ENCODE measurements around the gene HMCN1. TPM values are rescaled to one million over a fixed set of nuclear protein-coding genes. Genes with fewer than 3 reads are reported as not detected.

The HMCN1 gene
- total and polyA plus RNA-seq, 4 experiments from 2014 or later, result 0.19 to 0.29 TPM; not detected in 2

GRCh38 chr1:185812934-185813333, 78.7 kb downstream of the HMCN1 start:
- H3K4me1 ChIP-seq (ENCODE audit: insufficient read depth, low read length), result no peaks in the 10 kb centered on the region
- no peaks in the 10 kb centered on the region for H3K9me3 ChIP-seq (ENCODE audit: control insufficient read depth in 1 of 2, low read length in 2 of 2)
- H3K36me3 ChIP-seq (ENCODE audit: insufficient read depth, low read length), result no peaks in the 10 kb centered on the region
- no peak overlapping the region for H3K27ac ChIP-seq (ENCODE audit: low read depth, low read length)
- intact Hi-C loops (cut with micrococcal nuclease), result loop anchor here (5.0 kb wide), 1 partner anchor 1174 kb away; no protein-coding TSS in a partner anchor
- Mint-ChIP-seq H3K27me3 (peaks cover 0 to 4% of the 10 kb centered on the region in 2 donors), H3K36me3 (no peaks in the 10 kb centered on the region), H3K4me3 (no peak overlapping the region), H3K9me3 (no peaks in the 10 kb centered on the region), H3K4me1 (peaks cover 0 to 3% (median 1%) of the 10 kb centered on the region in 4 donors), H3K27ac (no peak overlapping the region)
- CTCF ChIA-PET (ENCODE audit: partially characterized antibody), result interaction anchor here (0.6 kb wide), 1 partner anchor 398 kb away, joined by 3 read pairs; no protein-coding TSS in a partner anchor
- no peak overlapping the region for H3K4me3 ChIP-seq (ENCODE audit: low read length in 2 of 2)
- no peak for DNase-seq
- POLR2A ChIA-PET (ENCODE audit: partially characterized antibody), result no interaction called here
- no peaks in the 10 kb centered on the region for H3K27me3 ChIP-seq (ENCODE audit: insufficient read depth, low read length)

- no peaks in the 10 kb centered on the region for H3K4me1 ChIP-seq (ENCODE audit: insufficient read depth, low read length)
- no peaks in the 10 kb centered on the region for H3K27me3 ChIP-seq (ENCODE audit: insufficient read depth, low read length)
- Mint-ChIP-seq H3K4me3 (no peak overlapping the region), H3K9me3 (no peaks in the 10 kb centered on the region), H3K36me3 (no peaks in the 10 kb centered on the region), H3K27ac (no peak overlapping the region), H3K27me3 (peaks cover 0 to 4% of the 10 kb centered on the region in 2 donors), H3K4me1 (peaks cover 0 to 3% (median 1%) of the 10 kb centered on the region in 4 donors)
- CTCF ChIA-PET (ENCODE audit: partially characterized antibody), result interaction anchor here (0.6 kb wide), 1 partner anchor 397 kb away, joined by 3 read pairs; no protein-coding TSS in a partner anchor
- no peak overlapping the region for H3K4me3 ChIP-seq (ENCODE audit: low read length in 2 of 2)
- peak in 3 of 5 donors; percentile 1 to 6 (median 4) for DNase-seq
- no peaks in the 10 kb centered on the region for H3K9me3 ChIP-seq (ENCODE audit: control insufficient read depth in 1 of 2, low read length in 2 of 2)
- no peaks in the 10 kb centered on the region for H3K36me3 ChIP-seq (ENCODE audit: insufficient read depth, low read length)
- POLR2A ChIA-PET (ENCODE audit: partially characterized antibody), result no interaction called here
- H3K27ac ChIP-seq (ENCODE audit: low read depth, low read length), result no peak overlapping the region
- intact Hi-C loops (cut with micrococcal nuclease), result loop anchor here (5.0 kb wide), 1 partner anchor 1174 kb away; no protein-coding TSS in a partner anchor
Observed at GRCh38 chr1:185813401-185813979, 79.3 kb downstream of the HMCN1 start.

GRCh38 chr1:185816460-185816859, 82.3 kb downstream of the HMCN1 start:
- Histone ChIP-seq H3K27me3 (ENCODE audit: insufficient read depth, low read length) (no peaks in the 10 kb centered on the region), H3K27ac (ENCODE audit: low read depth, low read length) (no peak overlapping the region), H3K9me3 (ENCODE audit: control insufficient read depth in 1 of 2, low read length in 2 of 2) (no peaks in the 10 kb centered on the region), H3K4me3 (ENCODE audit: low read length in 2 of 2) (no peak overlapping the region), H3K36me3 (ENCODE audit: insufficient read depth, low read length) (no peaks in the 10 kb centered on the region), H3K4me1 (ENCODE audit: insufficient read depth, low read length) (no peaks in the 10 kb centered on the region)
- Mint-ChIP-seq H3K36me3 (no peaks in the 10 kb centered on the region), H3K9me3 (no peaks in the 10 kb centered on the region), H3K4me3 (no peak overlapping the region), H3K27me3 (peaks cover 0 to 6% of the 10 kb centered on the region in 2 donors), H3K4me1 (peaks cover 0 to 3% (median 0%) of the 10 kb centered on the region in 4 donors), H3K27ac (no peak overlapping the region)
- POLR2A ChIA-PET (ENCODE audit: partially characterized antibody), result no interaction called here
- CTCF ChIA-PET (ENCODE audit: partially characterized antibody), result no interaction called here
- intact Hi-C loops (cut with micrococcal nuclease), result no loop called here
- DNase-seq, result no peak

- CTCF ChIA-PET (ENCODE audit: partially characterized antibody), result no interaction called here
- POLR2A ChIA-PET (ENCODE audit: partially characterized antibody), result no interaction called here
- H3K4me1 ChIP-seq (ENCODE audit: insufficient read depth, low read length), result no peaks in the 10 kb centered on the region
- no peak overlapping the region for H3K27ac Mint-ChIP-seq
- H3K27ac ChIP-seq (ENCODE audit: low read depth, low read length), result no peak overlapping the region
- no peak for DNase-seq
- intact Hi-C loops (cut with micrococcal nuclease), result no loop called here
- H3K36me3 Mint-ChIP-seq, result no peaks in the 10 kb centered on the region
- H3K9me3 ChIP-seq (ENCODE audit: control insufficient read depth in 1 of 2, low read length in 2 of 2), result no peaks in the 10 kb centered on the region
- H3K36me3 ChIP-seq (ENCODE audit: insufficient read depth, low read length), result no peaks in the 10 kb centered on the region
- no peak overlapping the region for H3K4me3 Mint-ChIP-seq
- H3K27me3 ChIP-seq (ENCODE audit: insufficient read depth, low read length), result no peaks in the 10 kb centered on the region
- H3K4me1 Mint-ChIP-seq, result no peaks in the 10 kb centered on the region
- no peak overlapping the region for H3K4me3 ChIP-seq (ENCODE audit: low read length in 2 of 2)
- peaks cover 0 to 10% of the 10 kb centered on the region in 2 donors for H3K27me3 Mint-ChIP-seq
- H3K9me3 Mint-ChIP-seq, result no peaks in the 10 kb centered on the region
Observed at GRCh38 chr1:185819798-185820197, 85.6 kb downstream of the HMCN1 start.

GRCh38 chr1:185821612-185822385, 87.6 kb downstream of the HMCN1 start:
- intact Hi-C loops (cut with micrococcal nuclease), result no loop called here
- no peaks in the 10 kb centered on the region for H3K9me3 ChIP-seq (ENCODE audit: control insufficient read depth in 1 of 2, low read length in 2 of 2)
- CTCF ChIA-PET (ENCODE audit: partially characterized antibody), result no interaction called here
- H3K4me1 ChIP-seq (ENCODE audit: insufficient read depth, low read length), result no peaks in the 10 kb centered on the region
- H3K4me3 ChIP-seq (ENCODE audit: low read length in 2 of 2), result no peak overlapping the region
- POLR2A ChIA-PET (ENCODE audit: partially characterized antibody), result no interaction called here
- no peak overlapping the region for H3K27ac Mint-ChIP-seq
- H3K27me3 ChIP-seq (ENCODE audit: insufficient read depth, low read length), result no peaks in the 10 kb centered on the region
- H3K27me3 Mint-ChIP-seq, result peaks cover 2 to 11% of the 10 kb centered on the region in 2 donors
- H3K27ac ChIP-seq (ENCODE audit: low read depth, low read length), result no peak overlapping the region
- no peak for DNase-seq
- H3K4me3 Mint-ChIP-seq, result no peak overlapping the region
- H3K9me3 Mint-ChIP-seq, result no peaks in the 10 kb centered on the region
- no peaks in the 10 kb centered on the region for H3K36me3 Mint-ChIP-seq
- H3K36me3 ChIP-seq (ENCODE audit: insufficient read depth, low read length), result no peaks in the 10 kb centered on the region
- no peaks in the 10 kb centered on the region for H3K4me1 Mint-ChIP-seq

- no peaks in the 10 kb centered on the region for H3K4me1 Mint-ChIP-seq
- H3K4me3 Mint-ChIP-seq, result no peak overlapping the region
- no peak overlapping the region for H3K27ac Mint-ChIP-seq
- Histone ChIP-seq H3K27me3 (ENCODE audit: insufficient read depth, low read length) (no peaks in the 10 kb centered on the region), H3K4me1 (ENCODE audit: insufficient read depth, low read length) (no peaks in the 10 kb centered on the region), H3K36me3 (ENCODE audit: insufficient read depth, low read length) (no peaks in the 10 kb centered on the region), H3K27ac (ENCODE audit: low read depth, low read length) (no peak overlapping the region), H3K4me3 (ENCODE audit: low read length in 2 of 2) (no peak overlapping the region), H3K9me3 (ENCODE audit: control insufficient read depth in 1 of 2, low read length in 2 of 2) (no peaks in the 10 kb centered on the region)
- intact Hi-C loops (cut with micrococcal nuclease), result no loop called here
- ChIA-PET CTCF (ENCODE audit: partially characterized antibody) (no interaction called here), POLR2A (ENCODE audit: partially characterized antibody) (no interaction called here)
- no peak for DNase-seq
- H3K27me3 Mint-ChIP-seq, result peaks cover 2 to 9% of the 10 kb centered on the region in 2 donors
- H3K9me3 Mint-ChIP-seq, result no peaks in the 10 kb centered on the region
- no peaks in the 10 kb centered on the region for H3K36me3 Mint-ChIP-seq
Observed at GRCh38 chr1:185823467-185823866, 89.3 kb downstream of the HMCN1 start.

- Histone ChIP-seq H3K9me3 (ENCODE audit: control insufficient read depth in 1 of 2, low read length in 2 of 2) (no peaks in the 10 kb centered on the region), H3K36me3 (ENCODE audit: insufficient read depth, low read length) (no peaks in the 10 kb centered on the region), H3K27me3 (ENCODE audit: insufficient read depth, low read length) (no peaks in the 10 kb centered on the region), H3K27ac (ENCODE audit: low read depth, low read length) (no peak overlapping the region), H3K4me1 (ENCODE audit: insufficient read depth, low read length) (no peaks in the 10 kb centered on the region), H3K4me3 (ENCODE audit: low read length in 2 of 2) (no peak overlapping the region)
- no peaks in the 10 kb centered on the region for H3K4me1 Mint-ChIP-seq
- DNase-seq, result no peak
- intact Hi-C loops (cut with micrococcal nuclease), result no loop called here
- CTCF ChIA-PET (ENCODE audit: partially characterized antibody), result no interaction called here
- H3K36me3 Mint-ChIP-seq, result no peaks in the 10 kb centered on the region
- H3K9me3 Mint-ChIP-seq, result no peaks in the 10 kb centered on the region
- peaks cover 2 to 9% of the 10 kb centered on the region in 2 donors for H3K27me3 Mint-ChIP-seq
- H3K27ac Mint-ChIP-seq, result no peak overlapping the region
- no peak overlapping the region for H3K4me3 Mint-ChIP-seq
- POLR2A ChIA-PET (ENCODE audit: partially characterized antibody), result no interaction called here
Observed at GRCh38 chr1:185824106-185824505, 89.9 kb downstream of the HMCN1 start.

All from CD4-positive, alpha-beta memory T cell (primary cell).